HepG2 (cell line): ENCODE data around the gene NRSN2. TPM values are rescaled to one million over a fixed set of nuclear protein-coding genes. Genes with fewer than 3 reads are reported as not detected.

ENCODE experiments used
- AGO1 ChIP-seq: fragments of 200-400 bp; formaldehyde crosslinking; IDR thresholded peaks from 2 replicates; pipeline ENCODE4 v1.6.1; 2017; ENCODE audit warnings: mild to moderate bottlenecking, low read depth, low read length, moderate library complexity; ENCODE audit not compliant: poor library complexity, severe bottlenecking
- BCLAF1 ChIP-seq: fragments of 450-650 bp; IDR thresholded peaks from 2 replicates; pipeline ENCODE4 v1.6.1; 2017; ENCODE audit warnings: mild to moderate bottlenecking
- CENPBD1 ChIP-seq: sonication (generic); formaldehyde crosslinking; IDR thresholded peaks from 2 replicates; pipeline ENCODE4 v1.8.0; 2022; ENCODE audit warnings: missing genetic modification reagents, low read depth, mild to moderate bottlenecking, borderline replicate concordance
- FOXK1 ChIP-seq: sonication (generic); formaldehyde crosslinking; IDR thresholded peaks from 2 replicates; pipeline ENCODE4 v1.4.0; 2020; ENCODE audit warnings: low read depth, missing genetic modification reagents, borderline replicate concordance
- GATA4 ChIP-seq: sonication (generic); IDR thresholded peaks from 2 replicates; pipeline ENCODE4 v1.6.1; 2016; ENCODE audit warnings: antibody characterized with exemption, low read depth, borderline replicate concordance
- HES4 ChIP-seq: sonication (generic); formaldehyde crosslinking; IDR thresholded peaks from 2 replicates; pipeline ENCODE4 v1.9.0; 2021; ENCODE audit warnings: mild to moderate bottlenecking, missing genetic modification reagents, borderline replicate concordance
- HNRNPL ChIP-seq: fragments of 200-400 bp; formaldehyde crosslinking; IDR thresholded peaks from 2 replicates; pipeline ENCODE4 v1.6.1; 2017; ENCODE audit warnings: mild to moderate bottlenecking, low read depth, low read length
- MEF2D ChIP-seq: sonication (generic); formaldehyde crosslinking; IDR thresholded peaks from 2 replicates; pipeline ENCODE4 v1.5.1; 2020; ENCODE audit warnings: mild to moderate bottlenecking, missing genetic modification reagents
- MTA1 ChIP-seq: sonication (generic); formaldehyde crosslinking; IDR thresholded peaks from 2 replicates; pipeline ENCODE4 v1.4.0; 2020; ENCODE audit warnings: missing genetic modification reagents, mild to moderate bottlenecking, borderline replicate concordance
- RAD51 ChIP-seq: fragments of 450-650 bp; IDR thresholded peaks from 2 replicates; pipeline ENCODE4 v1.6.1; 2016; ENCODE audit warnings: borderline replicate concordance
- RBAK ChIP-seq: sonication (generic); formaldehyde crosslinking; IDR thresholded peaks from 2 replicates; pipeline ENCODE4 v1.5.1; 2020; ENCODE audit warnings: mild to moderate bottlenecking, missing genetic modification reagents
- RBM39 ChIP-seq: fragments of 200-400 bp; formaldehyde crosslinking; IDR thresholded peaks from one replicate; pipeline ENCODE4 v1.6.1; 2018; ENCODE audit warnings: antibody characterized with exemption, mild to moderate bottlenecking, low read depth, low read length; ENCODE audit not compliant: poor library complexity, severe bottlenecking
- REPIN1 ChIP-seq: sonication (generic); formaldehyde crosslinking; IDR thresholded peaks from 2 replicates; pipeline ENCODE4 v1.8.0; 2022; ENCODE audit warnings: missing genetic modification reagents, low read depth, mild to moderate bottlenecking, borderline replicate concordance
- ZC3H4 ChIP-seq: sonication (generic); formaldehyde crosslinking; IDR thresholded peaks from 2 replicates; pipeline ENCODE4 v1.4.0; 2020; ENCODE audit warnings: missing genetic modification reagents, borderline replicate concordance
- ZNF337 ChIP-seq: sonication (generic); formaldehyde crosslinking; IDR thresholded peaks from 2 replicates; pipeline ENCODE4 v1.5.1; 2020; ENCODE audit warnings: missing genetic modification reagents, low read depth, mild to moderate bottlenecking, borderline replicate concordance
- ZNF614 ChIP-seq: IDR thresholded peaks from 2 replicates; pipeline ENCODE4 v1.6.1; 2018; ENCODE audit warnings: missing biosample characterization, missing genetic modification reagents, inconsistent platforms, borderline replicate concordance
- ZNF678 ChIP-seq: sonication (generic); formaldehyde crosslinking; IDR thresholded peaks from 2 replicates; pipeline ENCODE4 v1.4.0; 2020; ENCODE audit warnings: mild to moderate bottlenecking, missing genetic modification reagents
- ZNF7 ChIP-seq: IDR thresholded peaks from 2 replicates; pipeline ENCODE4 v1.6.1; 2016; ENCODE audit warnings: missing biosample characterization, missing genetic modification reagents
- ZNF891 ChIP-seq: sonication (generic); formaldehyde crosslinking; IDR thresholded peaks from 2 replicates; pipeline ENCODE4 v1.5.0; 2020; ENCODE audit warnings: mild to moderate bottlenecking, missing genetic modification reagents
- polyA plus RNA-seq, 8 experiments: library from polyadenylated mRNA; depleted of rRNA in 3 of 8; stranded (reverse) in 7 of 8; unstranded in 1 of 8; fragments of >200 nt; fragmentation: Illumina TruSeq in 4 of 8; extraction: Trizol in 4 of 8; gene quantifications; 2 replicates each; pipeline versions ENCODE4 v1.2.1 to v1.2.3, GENCODE V29; 2011 to 2016; ENCODE audit warnings: low read depth in 4 of 8, missing spikeins in 1 of 8, mixed read lengths in 1 of 8; ENCODE audit not compliant: insufficient read depth in 1 of 8
- total RNA-seq, 5 experiments: library from RNA; depleted of rRNA; stranded (reverse); fragments of >200 nt; fragmentation: Illumina TruSeq; extraction: Trizol; gene quantifications; 2 replicates each; pipeline ENCODE4 v1.2.3, GENCODE V29; 2016; ENCODE audit warnings: low read depth in 1 of 5
- TF ChIP-seq, protein P1 (sequence below): IDR thresholded peaks from 2 replicates; pipeline ENCODE4 v1.4.0; 2020; ENCODE audit warnings: mild to moderate bottlenecking, missing genetic modification reagents
- TF ChIP-seq, protein P2 (sequence below): sonication (generic); formaldehyde crosslinking; IDR thresholded peaks from 2 replicates; pipeline ENCODE4 v1.4.0; 2020; ENCODE audit warnings: missing genetic modification reagents

The NRSN2 gene
- total and polyA plus RNA-seq, 2 of the 13 experiments (the other 11 are each of a cell fraction or from before 2014, with no cell fraction given), result 32.3 to 49.4 TPM

- peak; percentile 89; the same call in 1 of the 2 replicates for TF ChIP-seq ZC3H4
- peak; percentile 99 for TF ChIP-seq ZNF891 (CRISPR knock-in tag)
- TF ChIP-seq RAD51, result no peak
- TF ChIP-seq FOXK1 (CRISPR knock-in tag), result peak; percentile 90; the same call in 1 of the 2 replicates
- peak; percentile 72 for TF ChIP-seq GATA4
- TF ChIP-seq, protein P1, sequence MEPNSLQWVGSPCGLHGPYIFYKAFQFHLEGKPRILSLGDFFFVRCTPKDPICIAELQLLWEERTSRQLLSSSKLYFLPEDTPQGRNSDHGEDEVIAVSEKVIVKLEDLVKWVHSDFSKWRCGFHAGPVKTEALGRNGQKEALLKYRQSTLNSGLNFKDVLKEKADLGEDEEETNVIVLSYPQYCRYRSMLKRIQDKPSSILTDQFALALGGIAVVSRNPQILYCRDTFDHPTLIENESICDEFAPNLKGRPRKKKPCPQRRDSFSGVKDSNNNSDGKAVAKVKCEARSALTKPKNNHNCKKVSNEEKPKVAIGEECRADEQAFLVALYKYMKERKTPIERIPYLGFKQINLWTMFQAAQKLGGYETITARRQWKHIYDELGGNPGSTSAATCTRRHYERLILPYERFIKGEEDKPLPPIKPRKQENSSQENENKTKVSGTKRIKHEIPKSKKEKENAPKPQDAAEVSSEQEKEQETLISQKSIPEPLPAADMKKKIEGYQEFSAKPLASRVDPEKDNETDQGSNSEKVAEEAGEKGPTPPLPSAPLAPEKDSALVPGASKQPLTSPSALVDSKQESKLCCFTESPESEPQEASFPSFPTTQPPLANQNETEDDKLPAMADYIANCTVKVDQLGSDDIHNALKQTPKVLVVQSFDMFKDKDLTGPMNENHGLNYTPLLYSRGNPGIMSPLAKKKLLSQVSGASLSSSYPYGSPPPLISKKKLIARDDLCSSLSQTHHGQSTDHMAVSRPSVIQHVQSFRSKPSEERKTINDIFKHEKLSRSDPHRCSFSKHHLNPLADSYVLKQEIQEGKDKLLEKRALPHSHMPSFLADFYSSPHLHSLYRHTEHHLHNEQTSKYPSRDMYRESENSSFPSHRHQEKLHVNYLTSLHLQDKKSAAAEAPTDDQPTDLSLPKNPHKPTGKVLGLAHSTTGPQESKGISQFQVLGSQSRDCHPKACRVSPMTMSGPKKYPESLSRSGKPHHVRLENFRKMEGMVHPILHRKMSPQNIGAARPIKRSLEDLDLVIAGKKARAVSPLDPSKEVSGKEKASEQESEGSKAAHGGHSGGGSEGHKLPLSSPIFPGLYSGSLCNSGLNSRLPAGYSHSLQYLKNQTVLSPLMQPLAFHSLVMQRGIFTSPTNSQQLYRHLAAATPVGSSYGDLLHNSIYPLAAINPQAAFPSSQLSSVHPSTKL (CRISPR knock-in tag), result peak; percentile 91
- TF ChIP-seq CENPBD1 (CRISPR knock-in tag), result 0 out of 2 replicates have a peak, but pooled peaks have one; percentile 33
- TF ChIP-seq AGO1, result peak; percentile 88
- peak; percentile 97; the same call in 1 of the 2 replicates for TF ChIP-seq ZNF614
- TF ChIP-seq HES4, result peak; percentile 78
- TF ChIP-seq ZNF678, result peak; percentile 98
- TF ChIP-seq MEF2D (CRISPR knock-in tag), result no peak; the same call in none of the 2 replicates
- TF ChIP-seq ZNF337 (CRISPR knock-in tag), result no peak
- TF ChIP-seq BCLAF1, result no peak
- TF ChIP-seq MTA1 (CRISPR knock-in tag), result peak; percentile 99
- TF ChIP-seq ZNF7 (CRISPR knock-in tag), result no peak; the same call in 1 of the 2 replicates
- TF ChIP-seq RBM39, result peak; percentile 92
- TF ChIP-seq HNRNPL, result peak; percentile 97
- TF ChIP-seq, protein P2, sequence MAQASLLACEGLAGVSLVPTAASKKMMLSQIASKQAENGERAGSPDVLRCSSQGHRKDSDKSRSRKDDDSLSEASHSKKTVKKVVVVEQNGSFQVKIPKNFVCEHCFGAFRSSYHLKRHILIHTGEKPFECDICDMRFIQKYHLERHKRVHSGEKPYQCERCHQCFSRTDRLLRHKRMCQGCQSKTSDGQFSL, result peak; percentile 95
- peak; percentile 96; the same call in 1 of the 2 replicates for TF ChIP-seq REPIN1 (CRISPR knock-in tag)
- TF ChIP-seq RBAK (CRISPR knock-in tag), result peak; percentile 38; the same call in 1 of the 2 replicates
These were observed 22.5 kb upstream of the NRSN2 start (continued) for GRCh38 chr20:324177-325044.
